HG02852 (cell line): ENCODE data around the gene SRD5A1.

Source experiments
- ATAC-seq: cut with Tn5 transposase; IDR thresholded peaks from one replicate; pipeline ENCODE4 v1.9.1; 2021; ENCODE audit warnings: mild to moderate bottlenecking, moderate library complexity; ENCODE audit not compliant: unreplicated experiment

The SRD5A1 gene

GRCh38 chr5:6604341-6604740, 28.9 kb upstream of the SRD5A1 start:
- ATAC-seq: no peak

GRCh38 chr5:6604946-6605345, 28.3 kb upstream of the SRD5A1 start:
- no peak for ATAC-seq

DNA sequence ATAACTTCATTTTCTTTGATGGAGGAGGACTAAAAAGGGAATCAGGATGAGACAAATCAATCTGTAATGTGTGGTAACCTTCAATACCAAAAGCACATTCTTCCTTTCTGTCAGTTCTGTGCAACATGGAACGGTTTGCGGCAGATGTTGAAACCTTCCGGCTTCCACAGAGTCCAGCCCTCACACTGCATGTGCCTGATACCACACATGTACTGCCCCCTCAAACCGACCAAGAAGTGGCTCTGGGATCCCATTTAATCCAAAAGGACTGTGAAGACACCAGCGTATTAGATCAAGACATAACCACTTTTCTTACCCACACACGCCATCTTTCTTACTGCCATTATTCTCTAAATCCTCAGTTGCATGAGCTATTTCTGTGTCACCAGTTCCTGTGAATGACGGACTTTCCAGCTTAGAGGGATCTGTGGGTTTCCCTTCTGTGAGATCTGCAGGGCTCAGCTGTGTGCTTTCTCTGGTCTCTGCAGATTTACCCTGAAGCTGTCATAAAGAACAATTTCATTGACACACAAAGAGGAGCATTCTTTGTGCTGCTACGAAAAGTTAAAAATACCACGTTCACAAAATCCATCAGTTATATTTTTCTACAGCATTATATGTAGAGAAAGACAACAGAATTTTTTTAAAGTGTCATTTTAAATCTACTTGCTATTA, 26.2 kb upstream of the SRD5A1 start:
- no peak for ATAC-seq

DNA sequence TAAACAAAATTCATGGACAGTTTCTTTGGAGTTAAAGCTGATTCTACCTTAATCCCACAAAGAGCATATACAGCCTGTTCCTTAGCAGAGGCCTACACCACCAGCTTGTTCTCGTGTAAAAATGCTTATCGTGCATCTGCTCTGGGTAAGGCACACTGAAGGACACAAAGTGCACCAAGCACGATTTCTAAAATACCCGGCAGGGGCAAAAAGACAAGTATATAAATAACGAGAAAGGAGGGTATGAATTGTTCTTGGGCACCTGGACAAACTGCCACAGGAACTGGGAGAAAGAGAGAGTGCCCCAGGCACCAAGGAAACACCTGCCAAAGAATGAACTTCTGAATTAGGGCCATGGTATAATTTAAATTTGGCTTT, 25.7 kb upstream of the SRD5A1 start:
- no peak for ATAC-seq

GRCh38 chr5:6608016-6608415, 25.2 kb upstream of the SRD5A1 start:
- ATAC-seq: no peak

DNA sequence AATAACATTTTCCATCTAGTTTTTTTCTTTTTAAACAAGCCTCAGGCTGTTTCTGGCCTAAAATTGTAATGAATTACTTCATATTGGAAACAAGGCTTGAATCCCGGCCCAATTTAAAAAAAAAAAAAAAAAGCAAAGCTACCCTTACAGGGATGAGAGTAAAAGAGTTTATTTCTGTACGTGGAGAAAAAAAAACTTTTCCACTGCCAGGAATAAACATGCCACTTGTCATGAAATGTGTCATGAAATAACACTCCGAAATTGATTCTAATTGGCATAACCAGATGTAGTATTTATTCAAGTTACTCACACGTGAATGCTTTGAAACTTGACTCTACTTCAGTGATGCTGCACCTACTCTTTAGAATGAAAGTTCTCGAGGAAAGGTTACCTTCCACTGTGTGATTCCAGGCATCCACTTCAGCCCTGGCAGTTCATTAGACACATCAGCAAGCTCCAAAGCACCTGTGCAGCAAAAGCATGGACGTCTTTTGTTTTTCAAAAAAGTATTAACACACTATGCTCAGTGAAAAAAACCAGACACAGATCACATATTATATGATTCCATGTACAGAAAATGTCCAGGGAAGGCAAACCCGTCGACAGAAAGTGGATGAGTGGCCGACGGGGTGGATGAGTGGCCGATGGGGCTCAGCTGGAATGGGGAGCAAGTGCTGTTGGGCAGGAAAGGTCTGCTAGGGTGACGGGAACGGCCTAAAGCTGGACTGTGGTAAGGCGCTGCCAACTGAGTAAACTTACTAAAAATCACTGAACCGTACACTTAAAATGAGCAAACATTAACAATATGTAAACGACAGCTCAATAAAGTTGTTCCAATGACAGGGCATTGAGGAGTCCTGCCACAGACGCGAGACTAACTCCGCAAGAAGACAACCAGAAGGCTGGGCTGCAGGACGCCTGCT, 21.6 kb upstream of the SRD5A1 start:
- ATAC-seq: no peak

DNA sequence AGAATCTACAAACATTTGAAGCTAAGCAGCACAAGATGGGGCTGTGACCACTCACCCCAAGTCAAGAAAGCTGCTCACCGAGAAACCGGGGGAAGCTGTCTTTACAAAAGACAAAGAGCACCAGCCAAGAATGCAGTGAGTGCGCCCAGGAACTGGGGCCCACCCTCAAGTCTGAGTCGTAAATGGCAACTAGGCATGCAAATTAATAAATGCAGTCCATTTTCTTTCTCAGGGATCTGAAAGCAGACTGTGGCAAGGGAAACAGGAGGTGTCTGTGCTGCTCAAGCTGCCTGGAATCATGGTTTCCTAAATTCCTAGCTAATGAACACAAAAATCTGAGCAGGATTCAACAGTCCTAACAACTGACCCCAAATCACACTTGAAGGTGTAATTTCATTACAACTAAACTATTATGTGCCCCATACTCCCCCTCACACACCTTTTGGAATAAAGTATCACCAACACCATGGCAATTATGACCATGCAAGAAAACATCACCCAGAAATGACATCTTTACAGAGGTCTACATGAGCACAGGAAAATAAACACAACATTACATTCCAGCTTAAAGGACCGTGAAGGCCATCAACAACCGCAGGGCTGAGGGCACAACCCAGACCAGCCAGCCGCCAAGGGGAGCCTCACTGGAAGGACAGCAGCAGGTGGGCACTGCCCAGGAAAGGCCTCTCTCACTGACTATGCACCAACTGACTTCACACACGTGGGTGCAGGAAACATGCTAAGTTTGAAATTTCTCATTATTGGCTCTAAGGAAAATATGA, 18.0 kb upstream of the SRD5A1 start:
- no peak for ATAC-seq

GRCh38 chr5:6616632-6617031, 16.6 kb upstream of the SRD5A1 start:
- no peak for ATAC-seq

DNA sequence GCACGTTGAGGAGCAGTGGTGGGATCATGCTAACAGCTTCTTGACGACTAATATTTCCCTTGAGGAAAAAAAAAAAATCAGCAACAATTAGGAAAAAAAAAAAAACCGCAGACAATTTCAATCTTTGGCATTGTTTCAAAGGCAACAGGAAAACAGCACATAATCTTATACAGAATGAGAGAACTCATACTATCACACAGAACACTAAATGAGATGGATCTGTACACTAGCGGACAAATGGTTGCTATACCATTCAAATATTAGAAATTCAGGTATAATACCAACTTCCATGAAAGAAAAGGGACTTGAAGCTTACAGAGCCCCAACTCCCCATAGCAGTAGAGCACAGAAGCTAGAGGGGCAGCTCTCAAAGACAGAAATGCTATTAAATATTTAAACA, 10.0 kb upstream of the SRD5A1 start:
- no peak for ATAC-seq

- no peak for ATAC-seq
These were observed 9.3 kb upstream of the SRD5A1 start for GRCh38 chr5:6623941-6624340.

GRCh38 chr5:6626508-6626907, 6.7 kb upstream of the SRD5A1 start:
- ATAC-seq: no peak

GRCh38 chr5:6631441-6631840, 1.8 kb upstream of the SRD5A1 start:
- ATAC-seq: no peak

DNA sequence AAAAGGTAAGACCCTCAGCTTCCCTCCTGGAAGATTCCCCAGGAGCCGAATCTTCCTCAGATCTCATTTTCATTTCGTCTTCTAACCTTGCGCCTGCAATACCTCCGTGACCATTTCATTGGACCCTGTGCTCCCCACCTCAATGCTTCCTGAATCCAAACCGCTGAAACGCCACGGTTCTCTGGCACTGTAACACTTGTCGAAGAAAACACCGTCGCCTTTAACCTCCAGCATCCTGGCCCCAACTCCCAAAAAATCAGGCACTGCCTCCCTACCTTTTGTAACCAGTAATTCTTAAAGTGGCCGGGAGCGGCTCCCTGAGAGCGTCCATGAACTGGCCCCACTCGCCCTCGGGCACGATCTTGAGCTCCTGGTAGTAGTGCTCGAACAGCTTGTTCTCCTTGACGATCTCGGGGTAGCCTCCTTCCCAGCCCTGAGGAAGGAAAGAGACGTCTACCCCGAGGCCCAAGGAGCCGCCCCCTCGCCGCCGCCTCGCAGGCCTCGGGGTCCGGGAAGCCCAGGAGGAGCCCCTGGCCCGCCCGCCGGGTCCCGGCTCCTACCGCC, 834 bp upstream of the SRD5A1 start:
- ATAC-seq: peak; percentile 26

DNA sequence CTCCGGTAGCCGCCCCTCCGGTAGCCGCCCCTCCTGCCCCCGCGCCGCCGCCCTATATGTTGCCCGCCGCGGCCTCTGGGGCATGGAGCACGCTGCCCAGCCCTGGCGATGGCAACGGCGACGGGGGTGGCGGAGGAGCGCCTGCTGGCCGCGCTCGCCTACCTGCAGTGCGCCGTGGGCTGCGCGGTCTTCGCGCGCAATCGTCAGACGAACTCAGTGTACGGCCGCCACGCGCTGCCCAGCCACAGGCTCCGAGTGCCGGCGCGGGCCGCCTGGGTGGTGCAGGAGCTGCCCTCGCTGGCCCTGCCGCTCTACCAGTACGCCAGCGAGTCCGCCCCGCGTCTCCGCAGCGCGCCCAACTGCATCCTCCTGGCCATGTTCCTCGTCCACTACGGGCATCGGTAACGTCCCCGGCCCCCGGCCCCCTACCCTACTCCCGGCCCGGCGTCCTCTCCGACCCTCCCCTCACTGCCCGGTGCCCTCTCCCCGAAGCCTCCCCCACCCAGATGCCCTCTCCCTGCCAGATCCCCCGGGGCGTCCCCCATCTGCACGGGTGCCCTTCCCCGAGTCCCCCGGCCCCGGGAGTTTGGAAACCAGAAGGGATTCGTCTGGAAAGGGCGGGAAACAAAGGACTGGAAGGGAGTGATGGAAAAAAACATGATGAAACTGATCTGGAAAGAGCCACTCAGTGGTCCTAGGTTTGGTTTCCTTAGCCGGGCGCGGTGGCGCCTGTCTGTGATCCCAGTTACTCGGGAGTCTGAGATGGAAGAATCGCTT, 417 bp downstream of the SRD5A1 start:
- peak; percentile 51 for ATAC-seq

GRCh38 chr5:6634306-6634705, 1.1 kb downstream of the SRD5A1 start:
- no peak for ATAC-seq

GRCh38 chr5:6634788-6635430, 1.7 kb downstream of the SRD5A1 start:
- no peak for ATAC-seq

DNA sequence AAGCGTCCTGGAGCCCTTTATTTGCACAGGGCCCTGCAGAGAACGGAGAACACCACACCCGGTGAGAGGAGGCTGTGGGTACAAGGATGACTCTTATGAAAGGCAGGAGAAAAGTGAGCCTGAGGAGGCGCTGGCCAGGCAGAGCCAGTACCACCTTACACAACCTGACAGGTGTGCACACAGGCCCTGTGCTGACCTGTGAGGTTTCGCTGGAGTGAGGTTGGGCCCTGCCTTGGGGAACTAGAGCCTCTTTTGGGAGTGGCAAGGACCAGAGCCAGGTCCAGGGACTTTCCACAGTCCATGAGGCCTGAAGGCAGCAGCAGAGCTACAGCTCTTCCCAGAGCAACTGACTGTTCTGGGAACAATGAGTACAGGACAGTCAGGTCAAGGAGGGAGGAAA, 3.1 kb downstream of the SRD5A1 start:
- no peak for ATAC-seq

DNA sequence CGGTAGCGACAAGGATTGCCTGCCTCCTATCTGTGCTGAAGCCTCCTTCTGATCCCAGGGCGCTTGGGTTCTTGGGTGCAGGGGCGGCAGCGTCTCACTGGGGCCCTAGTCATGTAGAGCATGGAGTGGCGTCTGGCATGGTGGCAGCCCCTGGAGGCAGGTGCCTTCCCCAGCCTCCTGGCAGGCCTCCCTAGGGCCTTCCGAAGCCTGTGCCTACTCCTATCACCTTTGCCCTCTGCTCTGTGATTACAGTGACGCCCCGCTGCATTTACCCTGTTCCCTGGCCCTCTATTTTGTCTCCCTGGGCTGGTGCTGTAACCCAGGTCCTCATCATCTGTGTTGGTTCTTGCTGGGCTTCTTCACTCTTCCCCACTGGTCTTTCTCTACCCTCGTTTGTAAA, 3.8 kb downstream of the SRD5A1 start:
- no peak for ATAC-seq

- ATAC-seq: no peak
These were observed 4.3 kb downstream of the SRD5A1 start for GRCh38 chr5:6637590-6637989.

DNA sequence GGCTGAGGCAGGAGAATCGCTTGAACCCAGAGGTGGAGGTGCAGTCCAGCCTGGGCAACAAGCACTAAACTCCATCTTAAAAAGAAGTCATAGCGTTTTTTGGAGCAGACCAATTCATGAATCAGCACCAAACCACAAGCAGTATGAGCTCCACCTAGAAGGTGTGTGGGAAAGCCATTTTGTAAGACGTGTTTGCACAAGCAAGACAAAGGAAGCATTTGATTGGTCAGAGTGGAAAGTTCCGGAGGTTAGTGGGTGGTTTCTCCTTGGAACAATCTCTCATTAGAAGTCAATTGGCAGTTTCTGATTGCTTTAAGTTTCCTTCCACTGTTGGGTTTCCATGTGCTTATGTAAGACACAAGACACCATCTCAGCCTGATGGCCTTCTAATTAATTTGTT, 5.0 kb downstream of the SRD5A1 start:
- no peak for ATAC-seq
